Kidney tubule cell (primary cell): Measurements from ENCODE around the gene SDHAF2.
A peak's percentile ranks its signal among the peaks of the same experiment; 100 is the strongest.
"Not testable (repeated sequence)": the region's sequence is repeated elsewhere in the genome, so short reads cannot be mapped to it uniquely, and the experiment has no call there.

ENCODE experiments used
- DNase-seq: peaks from one replicate; pipeline ENCODE4 v3.0.0-alpha.2; 2018; ENCODE audit warnings: low spot score

The SDHAF2 gene

GRCh38 chr11:61476371-61476770 is 46.4 kb downstream of the SDHAF2 start:
- no peak for DNase-seq

- DNase-seq = no peak
These were observed 47.2 kb downstream of the SDHAF2 start for GRCh38 chr11:61477126-61477525.

GRCh38 chr11:61477727-61478148 is 47.8 kb downstream of the SDHAF2 start:
- peak; percentile 22 for DNase-seq

GRCh38 chr11:61479360-61480058 is 49.6 kb downstream of the SDHAF2 start:
- not testable (repeated sequence) for DNase-seq

- DNase-seq = no peak
These were observed 50.5 kb downstream of the SDHAF2 start for GRCh38 chr11:61480261-61480993.

GRCh38 chr11:61480994-61481335 is 51.0 kb downstream of the SDHAF2 start:
- peak; percentile 25 for DNase-seq

GRCh38 chr11:61481806-61482205 is 51.9 kb downstream of the SDHAF2 start:
- DNase-seq = no peak

GRCh38 chr11:61482513-61482912 is 52.6 kb downstream of the SDHAF2 start:
- no peak for DNase-seq

- DNase-seq = no peak
These were observed 54.6 kb downstream of the SDHAF2 start for GRCh38 chr11:61484541-61484940.

- no peak for DNase-seq
These were observed 55.2 kb downstream of the SDHAF2 start for GRCh38 chr11:61485080-61485479.

- DNase-seq = no peak
These were observed 56.2 kb downstream of the SDHAF2 start for GRCh38 chr11:61486011-61486620.

- peak; percentile 37 for DNase-seq
These were observed 56.9 kb downstream of the SDHAF2 start for GRCh38 chr11:61486779-61487178.

- no peak for DNase-seq
These were observed 57.6 kb downstream of the SDHAF2 start for GRCh38 chr11:61487342-61488025.

GRCh38 chr11:61488651-61489291 is 58.8 kb downstream of the SDHAF2 start:
- peak; percentile 72 for DNase-seq

- no peak for DNase-seq
These were observed 60.2 kb downstream of the SDHAF2 start for GRCh38 chr11:61489833-61490721.

- no peak for DNase-seq
These were observed 61.9 kb downstream of the SDHAF2 start for GRCh38 chr11:61491736-61492395.

GRCh38 chr11:61494381-61494961 is 64.5 kb downstream of the SDHAF2 start:
- no peak for DNase-seq

- no peak for DNase-seq
These were observed 66.1 kb downstream of the SDHAF2 start for GRCh38 chr11:61495801-61496601.
